HG03457 (cell line): ENCODE results near the gene MAGEA12.
"Not testable (repeated sequence)": the region's sequence is repeated elsewhere in the genome, so short reads cannot be mapped to it uniquely, and the experiment has no call there.

Source experiments
- ATAC-seq: cut with Tn5 transposase; IDR thresholded peaks from one replicate; pipeline ENCODE4 v1.9.1; 2021; ENCODE audit warnings: moderate number of reproducible peaks; ENCODE audit not compliant: unreplicated experiment

The MAGEA12 gene

GRCh38 chrX:152761582-152761981 is 28.0 kb downstream of the MAGEA12 start:
- ATAC-seq = not testable (repeated sequence)

DNA sequence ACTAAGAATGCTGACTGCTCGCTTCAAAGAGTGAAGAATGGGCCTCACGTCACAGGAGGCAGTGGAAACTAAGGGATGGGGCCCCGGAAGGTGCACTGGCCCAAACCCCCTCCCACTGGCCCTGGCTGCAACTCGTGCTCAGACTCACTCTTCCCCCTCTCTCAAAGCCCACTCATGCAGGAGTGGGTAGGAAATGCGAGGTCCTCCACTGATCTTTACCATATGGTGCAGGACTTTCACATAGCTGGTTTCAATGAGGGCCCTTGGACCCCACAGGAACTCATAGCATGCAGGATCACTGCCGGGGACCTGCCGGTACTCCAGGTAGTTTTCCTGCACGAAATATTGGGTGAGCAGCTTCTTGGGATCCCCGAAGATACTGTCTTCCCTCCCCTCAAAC is 33.0 kb downstream of the MAGEA12 start:
- ATAC-seq = not testable (repeated sequence)

DNA sequence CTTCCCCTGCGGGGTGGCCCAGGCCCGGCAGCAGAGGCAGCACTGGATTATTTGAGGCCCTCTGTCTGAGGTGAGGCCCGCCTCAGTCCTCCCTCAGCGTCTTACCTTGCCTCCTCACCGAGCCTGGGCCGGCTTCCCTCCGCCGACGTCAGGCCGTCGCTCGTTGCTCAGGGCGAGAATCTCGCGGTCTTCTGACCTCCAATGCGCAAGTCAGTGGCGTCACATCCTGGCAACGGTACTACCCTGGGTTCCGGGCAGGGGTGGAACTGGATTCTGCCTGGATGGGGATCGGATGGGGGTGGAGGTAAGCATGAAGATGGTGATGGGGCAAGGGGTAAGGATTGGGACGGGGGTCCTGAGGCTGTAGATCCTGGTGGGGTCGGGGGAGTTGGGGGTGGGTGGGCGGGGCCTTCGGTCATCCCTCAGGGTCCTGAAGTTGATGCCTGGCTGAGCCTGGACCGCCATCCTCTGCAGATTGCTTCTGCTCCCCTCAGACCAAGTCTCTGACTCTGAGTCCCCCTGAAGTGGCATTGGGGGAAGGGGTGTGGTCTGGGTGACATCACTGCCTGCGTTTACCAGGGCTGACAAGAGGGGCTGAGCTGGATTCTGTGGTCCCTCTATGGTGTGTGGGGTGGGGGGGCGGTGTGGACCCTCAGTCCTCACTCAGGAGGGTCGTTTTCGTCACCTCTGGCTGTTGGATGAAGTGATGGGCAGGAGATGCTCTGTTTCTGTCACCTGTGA is 36.2 kb downstream of the MAGEA12 start, which contains the start of gene MAGEA6:
Gene MAGEA6, minus strand, starts transcription at position 141 of the 741 bp plus-strand sequence. CDS start 2,039 bp downstream, outside the sequence.
- not testable (repeated sequence) for ATAC-seq

DNA sequence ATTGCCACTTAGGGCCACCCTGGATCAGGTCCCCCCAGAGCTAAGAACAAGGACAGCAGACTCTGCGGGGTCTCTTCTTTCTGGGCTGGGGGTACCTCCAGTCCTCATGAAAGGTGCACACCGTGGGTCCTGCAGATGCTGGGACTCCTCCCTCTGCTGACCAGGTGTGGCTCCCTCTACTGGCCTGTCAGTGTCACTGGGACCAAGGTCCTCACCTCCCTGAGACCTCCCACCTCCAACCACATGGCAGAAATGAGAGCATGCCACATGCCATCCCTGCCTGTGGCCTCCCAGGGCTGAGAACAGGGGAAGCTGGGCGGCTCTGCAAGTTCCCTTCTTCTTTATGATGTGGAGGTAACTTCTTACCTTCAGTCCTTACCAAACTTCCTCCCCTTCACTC is 53.5 kb downstream of the MAGEA12 start:
- ATAC-seq = peak; percentile 65
